Medulla oblongata (tissue), 1 donor: ENCODE data around the gene LSAMP.
A peak's percentile ranks its signal among the peaks of the same experiment; 100 is the strongest.

Experiments used
- DNase-seq: peaks from one replicate; pipeline ENCODE4 v3.0.0-alpha.2; 2015; ENCODE audit errors: extremely low spot score

LSAMP gene

DNA sequence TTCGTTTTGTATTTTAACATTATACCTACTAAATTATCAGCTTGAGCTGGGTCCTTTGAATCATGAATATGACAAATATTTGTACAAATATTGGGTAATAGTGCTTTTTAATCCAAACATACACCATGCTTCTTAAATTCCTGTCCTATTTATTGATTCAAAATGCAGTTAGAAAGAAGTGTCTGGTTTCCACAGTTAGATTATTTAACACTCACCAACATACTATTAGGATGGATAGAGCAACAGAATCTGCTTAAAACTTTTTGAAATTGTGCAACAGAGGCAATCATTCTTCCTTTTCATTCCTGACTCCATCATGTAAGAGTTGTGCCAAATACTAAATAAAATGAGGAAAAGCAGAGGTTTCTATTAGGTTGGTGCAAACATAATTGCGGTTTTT is 281.2 kb downstream of the LSAMP start:
- no peak for DNase-seq

GRCh38 chr3:116161575-116162525 is 283.4 kb downstream of the LSAMP start:
- DNase-seq = peak; percentile 56

DNA sequence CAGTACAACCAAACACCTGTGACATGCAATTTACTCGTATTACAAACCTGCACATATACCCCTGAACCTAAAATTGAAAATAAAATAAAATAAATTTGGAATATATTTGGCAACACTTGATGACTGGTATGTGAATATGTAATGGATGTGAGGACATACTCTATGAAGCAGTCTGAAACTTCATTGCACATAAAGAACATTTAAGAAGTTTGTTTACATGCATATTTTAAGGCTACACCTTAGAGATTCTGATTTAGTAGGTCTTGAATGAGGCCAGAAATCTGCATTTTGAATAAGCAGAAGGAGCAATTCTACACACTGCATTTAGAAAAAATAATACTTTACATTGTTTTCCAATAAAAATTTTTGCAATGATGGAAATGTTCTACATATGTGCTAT is 284.7 kb downstream of the LSAMP start:
- no peak for DNase-seq

DNA sequence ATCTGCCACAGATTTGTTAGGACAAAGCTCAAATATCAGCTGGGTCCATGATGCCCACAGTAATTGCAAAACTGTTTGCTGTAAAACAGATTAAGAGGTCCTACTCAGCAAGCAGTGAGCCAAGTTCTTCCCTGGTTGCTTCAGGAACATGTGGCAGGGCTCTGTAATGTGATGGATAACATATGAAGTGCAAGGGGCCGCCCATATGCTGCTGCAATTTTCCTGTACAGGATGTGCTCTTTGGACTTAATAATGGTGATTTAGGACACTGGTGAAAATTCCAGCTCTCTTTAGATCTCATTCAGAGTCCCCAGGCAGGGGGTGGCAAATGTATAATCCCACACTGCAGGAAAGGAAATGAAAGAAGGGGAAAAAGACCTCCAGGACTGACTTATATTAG is 289.4 kb downstream of the LSAMP start:
- no peak for DNase-seq

DNA sequence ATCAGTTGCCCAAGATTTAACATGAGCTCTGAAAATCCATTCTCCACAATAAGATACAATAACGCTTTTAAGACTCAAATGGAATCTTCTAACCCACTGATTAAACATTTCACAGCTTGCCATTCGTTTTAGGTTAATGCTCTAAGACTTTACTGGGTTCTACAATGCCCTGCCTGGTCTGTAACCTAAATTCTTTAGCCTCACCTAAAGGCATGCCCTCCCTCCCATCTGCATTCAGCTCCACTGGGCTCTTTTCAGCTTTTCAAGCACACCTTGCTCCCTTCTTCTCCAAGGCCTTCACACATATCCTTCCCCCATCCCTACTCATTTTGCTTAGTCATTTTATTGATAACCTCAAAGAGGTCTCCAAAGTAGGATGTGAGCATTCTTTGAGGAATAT is 290.9 kb downstream of the LSAMP start:
- DNase-seq = no peak

- no peak for DNase-seq
Observed at GRCh38 chr3:116153174-116153573, 292.1 kb downstream of the LSAMP start.

DNA sequence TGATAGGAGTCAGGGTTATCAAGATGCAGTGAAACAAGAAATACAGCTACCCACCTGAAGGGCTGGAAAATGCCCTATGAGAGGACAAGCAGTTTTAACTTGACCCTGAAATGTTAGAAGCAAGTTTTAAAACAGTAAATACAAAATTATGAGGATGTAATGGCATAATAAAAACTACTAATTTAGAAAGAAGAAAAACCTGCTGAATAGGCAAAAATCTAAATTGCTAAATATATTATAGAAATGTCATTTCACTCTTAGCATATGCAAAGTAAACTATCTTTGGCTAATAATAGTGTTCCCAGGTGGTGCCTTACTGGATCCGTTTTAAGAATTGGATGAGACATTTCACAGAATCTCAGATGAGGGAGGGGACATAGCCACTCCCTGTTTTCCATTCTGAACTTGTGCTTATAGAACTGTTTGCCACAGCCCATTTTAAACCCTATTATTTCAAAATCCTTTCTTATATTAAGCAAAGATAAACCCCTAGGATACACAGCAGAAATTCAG is 294.6 kb downstream of the LSAMP start:
- no peak for DNase-seq

DNA sequence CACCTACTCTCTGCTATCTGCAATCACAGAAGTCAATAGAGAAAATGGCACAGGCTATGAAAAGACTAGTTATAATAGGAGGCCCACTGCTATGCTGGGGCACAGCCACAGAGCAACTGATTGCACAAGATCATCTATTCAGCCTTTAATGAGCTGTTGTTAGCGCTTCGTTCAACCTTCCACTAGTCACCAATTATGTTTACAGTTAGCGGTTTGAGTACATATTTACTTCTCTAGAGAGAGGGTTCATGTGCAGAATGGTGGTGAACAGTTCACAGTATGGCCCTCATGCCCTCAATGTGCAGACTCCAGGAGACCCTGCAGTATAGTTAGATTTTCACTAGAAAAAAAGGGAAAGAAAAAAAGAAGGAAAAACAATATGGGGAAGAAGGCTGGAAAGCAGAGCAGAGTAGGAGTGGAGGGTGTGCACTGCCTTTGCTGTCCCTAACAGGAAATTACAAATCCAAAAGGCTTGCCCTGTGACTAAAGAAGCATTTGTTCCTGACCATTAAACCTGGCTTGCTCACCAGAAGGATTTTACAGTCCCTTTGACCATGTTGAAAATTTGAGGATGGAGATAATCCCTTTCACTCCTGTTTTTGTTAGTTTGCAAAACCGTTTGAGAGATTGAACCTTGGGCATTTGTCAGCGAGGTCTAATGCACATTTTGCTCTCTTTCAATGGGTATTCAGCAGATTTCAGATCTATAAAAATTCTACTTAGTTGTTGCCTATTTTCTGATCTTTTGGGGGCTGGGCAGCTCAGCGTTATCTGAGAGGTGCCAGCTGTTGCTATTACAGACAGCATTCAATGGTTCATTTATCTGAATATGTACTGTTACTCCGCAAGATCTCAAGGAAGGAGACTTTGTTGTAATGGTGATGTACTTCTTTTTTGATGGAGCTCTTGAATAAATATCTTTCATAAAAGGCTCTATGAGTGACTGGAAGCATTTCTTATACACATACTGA is 296.1 kb downstream of the LSAMP start:
- DNase-seq = no peak

- DNase-seq = no peak
Observed at GRCh38 chr3:116145613-116146012, 299.7 kb downstream of the LSAMP start.

GRCh38 chr3:116141724-116142123 is 303.6 kb downstream of the LSAMP start:
- no peak for DNase-seq

DNA sequence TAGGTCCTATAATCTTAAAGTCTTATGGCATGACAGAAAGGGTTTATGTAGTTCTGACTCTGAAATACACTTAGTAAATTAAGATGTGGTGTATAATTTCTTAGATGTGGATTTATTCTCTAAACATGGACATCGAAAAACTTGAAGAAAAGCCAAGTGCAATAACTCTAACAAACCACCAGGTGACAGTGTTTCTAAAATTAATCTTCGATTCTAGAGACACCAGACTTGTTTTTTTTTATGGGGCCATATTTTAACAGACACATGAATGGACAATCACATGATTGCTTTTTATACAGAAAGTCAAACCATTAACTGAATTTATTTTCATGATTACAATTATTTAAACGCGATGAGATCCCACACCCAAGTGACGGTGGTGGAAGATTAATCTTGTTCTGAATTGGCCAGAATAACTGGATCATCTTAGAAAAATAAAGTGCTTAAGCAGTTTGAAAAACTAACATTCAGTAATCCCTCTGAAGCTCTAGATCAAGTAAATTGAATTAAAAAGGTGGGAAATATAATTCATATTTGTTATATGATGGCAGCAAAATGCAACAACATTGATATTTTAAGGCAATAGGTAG is 305.1 kb downstream of the LSAMP start:
- DNase-seq = peak; percentile 68

DNA sequence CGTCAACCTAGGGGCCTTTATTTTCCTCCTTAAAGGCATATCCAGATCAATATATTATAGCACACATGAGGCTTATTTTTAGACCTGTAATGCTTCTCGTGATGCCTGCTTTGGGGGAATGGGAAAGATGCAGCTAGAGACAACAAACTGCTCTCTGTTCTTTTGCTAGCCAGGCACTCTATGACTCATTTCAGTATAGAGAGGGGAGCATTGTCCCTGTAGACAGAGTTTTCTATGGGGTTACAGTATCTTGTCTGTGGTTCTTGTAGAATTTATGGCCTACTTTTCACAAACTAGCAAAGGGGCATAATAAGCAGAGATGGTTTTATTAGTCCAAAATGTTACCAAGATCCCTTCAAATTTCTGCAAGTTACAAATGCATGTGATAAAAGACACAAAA is 305.6 kb downstream of the LSAMP start:
- peak; percentile 88 for DNase-seq

GRCh38 chr3:116135457-116136085 is 309.7 kb downstream of the LSAMP start:
- peak; percentile 69 for DNase-seq

GRCh38 chr3:116129187-116129946 is 315.9 kb downstream of the LSAMP start:
- DNase-seq = no peak

GRCh38 chr3:116127464-116127863 is 317.8 kb downstream of the LSAMP start:
- DNase-seq = no peak

- DNase-seq = no peak
Observed at GRCh38 chr3:116124166-116124565, 321.1 kb downstream of the LSAMP start.

- DNase-seq = no peak
Observed at GRCh38 chr3:116118475-116119169, 326.7 kb downstream of the LSAMP start.

DNA sequence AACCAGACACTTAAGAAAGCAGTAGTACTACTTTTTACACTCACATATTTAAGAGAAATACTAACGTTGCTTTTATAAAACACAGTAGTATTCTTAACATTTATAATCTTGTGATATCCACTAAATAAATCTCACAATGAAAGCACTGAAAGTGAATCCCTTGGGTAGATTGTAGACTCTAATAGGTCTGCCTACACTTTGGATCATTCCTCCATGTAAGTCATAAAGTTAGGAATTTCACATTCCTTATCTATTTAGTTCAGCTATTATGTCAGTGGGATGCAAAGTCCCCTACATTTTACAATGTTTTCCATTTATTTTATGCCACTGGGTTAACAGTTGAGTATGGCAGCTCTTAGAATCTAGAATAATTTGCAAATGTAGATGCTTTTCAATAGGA is 330.7 kb downstream of the LSAMP start:
- no peak for DNase-seq

DNA sequence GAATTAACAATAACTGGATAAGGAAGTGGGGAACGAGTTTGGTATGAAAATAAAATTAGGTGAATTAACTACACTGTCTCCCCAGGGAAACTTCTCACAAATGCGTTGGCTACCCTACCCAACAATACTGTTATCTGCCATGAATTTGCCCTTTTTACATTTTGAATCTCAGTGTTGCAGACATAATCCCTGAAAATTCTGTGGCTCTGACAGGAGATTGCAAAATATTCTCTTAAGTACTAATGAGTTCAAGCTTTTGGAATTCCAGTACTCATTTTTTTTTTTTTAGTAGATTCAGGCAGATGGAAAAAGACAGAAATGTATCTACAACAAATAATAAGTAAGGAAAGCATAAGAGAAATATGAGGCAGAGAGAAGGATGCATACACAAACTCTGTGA is 332.6 kb downstream of the LSAMP start:
- DNase-seq = no peak

DNA sequence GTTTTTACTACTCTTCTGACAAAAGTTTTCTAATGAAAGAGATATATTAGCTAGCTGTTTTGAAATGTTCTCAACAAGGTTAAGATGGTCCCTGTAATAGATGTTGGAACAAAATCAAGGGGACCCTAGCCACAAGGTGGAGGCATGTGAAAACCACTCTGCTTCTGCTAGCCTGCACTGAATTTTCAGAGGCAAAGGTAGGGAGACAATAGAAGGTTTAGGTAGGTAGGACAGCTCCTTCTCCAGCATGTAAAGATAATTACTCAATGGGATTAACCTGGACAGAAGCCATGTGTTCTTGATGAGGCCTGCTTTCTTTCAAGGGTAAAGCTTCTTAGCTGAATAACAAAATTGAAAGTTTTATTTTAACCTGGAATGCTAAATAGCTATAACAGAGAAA is 333.5 kb downstream of the LSAMP start:
- DNase-seq = no peak
